SK-N-MC (cell line): ENCODE results near the gene MINDY4B.

Experiments used
- DNase-seq: peaks from one replicate; pipeline ENCODE4 v3.0.0-alpha.2; 2011; ENCODE audit warnings: low read depth, low spot score
- H3K27ac ChIP-seq: fragments of 200-600 bp; sonication (generic); 2 replicates; pipeline ENCODE4 v1.5.1; 2016; ENCODE audit warnings: mixed run types
- H3K36me3 ChIP-seq: fragments of 200-600 bp; sonication (generic); 2 replicates; pipeline ENCODE4 v1.6.1; 2017; ENCODE audit warnings: antibody characterized with exemption, low read length, mixed read lengths; ENCODE audit not compliant: insufficient read depth
- H3K4me3 ChIP-seq: fragments of 200-600 bp; sonication (generic); 2 replicates; pipeline ENCODE4 v1.5.1; 2016
- H3K9ac ChIP-seq: fragments of 200-600 bp; sonication (generic); 2 replicates; pipeline ENCODE4 v1.8.0; 2017; ENCODE audit warnings: mixed run types, mixed read lengths; ENCODE audit not compliant: insufficient read length
- H3K9me3 ChIP-seq: fragments of 200-600 bp; sonication (generic); 2 replicates; pipeline ENCODE4 v1.6.1; 2017; ENCODE audit warnings: low read depth, mild to moderate bottlenecking, antibody characterized with exemption, low read length, moderate library complexity, mixed read lengths
- EZH2 ChIP-seq: fragments of 200-600 bp; sonication (generic); IDR thresholded peaks from one replicate; pipeline ENCODE4 v1.6.1; 2017; ENCODE audit warnings: antibody characterized with exemption
- FOXP2 ChIP-seq: optimal IDR thresholded peaks from 2 replicates; pipeline ENCODE3; 2011; ENCODE audit warnings: mild to moderate bottlenecking, moderate library complexity; ENCODE audit not compliant: insufficient read depth; ENCODE audit errors: extremely low read length, control extremely low read depth
- POLR2AphosphoS5 ChIP-seq: IDR thresholded peaks from 2 replicates; pipeline ENCODE4 v1.6.1; 2012; ENCODE audit warnings: mild to moderate bottlenecking, low read depth, low read length, borderline replicate concordance

The MINDY4B gene

GRCh38 chr3:150847433-150847832, 57.8 kb downstream of the MINDY4B start:
- Histone ChIP-seq H3K36me3 (no peaks in the 10 kb centered on the region), H3K4me3 (no peak overlapping the region), H3K27ac (no peak overlapping the region), H3K9me3 (no peaks in the 10 kb centered on the region), H3K9ac (no peak overlapping the region)
- TF ChIP-seq FOXP2 = no peak
- TF ChIP-seq POLR2AphosphoS5 = no peak
- no peak for TF ChIP-seq EZH2
- no peak for DNase-seq

- TF ChIP-seq FOXP2 (no peak), EZH2 (no peak), POLR2AphosphoS5 (no peak)
- Histone ChIP-seq H3K9me3 (no peaks in the 10 kb centered on the region), H3K9ac (no peak overlapping the region), H3K27ac (no peak overlapping the region), H3K36me3 (no peaks in the 10 kb centered on the region), H3K4me3 (no peak overlapping the region)
- no peak for DNase-seq
Observed at GRCh38 chr3:150844484-150844883, 60.8 kb downstream of the MINDY4B start.

GRCh38 chr3:150843241-150843640, 62.0 kb downstream of the MINDY4B start:
- Histone ChIP-seq H3K9me3 (no peaks in the 10 kb centered on the region), H3K4me3 (no peak overlapping the region), H3K36me3 (no peaks in the 10 kb centered on the region), H3K27ac (no peak overlapping the region), H3K9ac (no peak overlapping the region)
- TF ChIP-seq POLR2AphosphoS5 (no peak), EZH2 (no peak), FOXP2 (no peak)
- DNase-seq = no peak

- H3K9ac ChIP-seq = no peak overlapping the region
Observed at GRCh38 chr3:150840802-150841515, 64.3 kb downstream of the MINDY4B start.

GRCh38 chr3:150830745-150831144, 74.5 kb downstream of the MINDY4B start:
- Histone ChIP-seq H3K36me3 (no peaks in the 10 kb centered on the region), H3K27ac (no peak overlapping the region), H3K4me3 (no peak overlapping the region), H3K9me3 (no peaks in the 10 kb centered on the region), H3K9ac (no peak overlapping the region)
- TF ChIP-seq FOXP2 = no peak
- no peak for DNase-seq

More at GRCh38 chr3:150840802-150841515, 64.3 kb downstream of the MINDY4B start:
- H3K36me3 ChIP-seq = no peaks in the 10 kb centered on the region
- no peak overlapping the region for H3K27ac ChIP-seq
- no peaks in the 10 kb centered on the region for H3K9me3 ChIP-seq
- TF ChIP-seq POLR2AphosphoS5 = no peak
- no peak for TF ChIP-seq FOXP2
- TF ChIP-seq EZH2 = no peak
- no peak for DNase-seq
- H3K4me3 ChIP-seq = no peak overlapping the region

DNA sequence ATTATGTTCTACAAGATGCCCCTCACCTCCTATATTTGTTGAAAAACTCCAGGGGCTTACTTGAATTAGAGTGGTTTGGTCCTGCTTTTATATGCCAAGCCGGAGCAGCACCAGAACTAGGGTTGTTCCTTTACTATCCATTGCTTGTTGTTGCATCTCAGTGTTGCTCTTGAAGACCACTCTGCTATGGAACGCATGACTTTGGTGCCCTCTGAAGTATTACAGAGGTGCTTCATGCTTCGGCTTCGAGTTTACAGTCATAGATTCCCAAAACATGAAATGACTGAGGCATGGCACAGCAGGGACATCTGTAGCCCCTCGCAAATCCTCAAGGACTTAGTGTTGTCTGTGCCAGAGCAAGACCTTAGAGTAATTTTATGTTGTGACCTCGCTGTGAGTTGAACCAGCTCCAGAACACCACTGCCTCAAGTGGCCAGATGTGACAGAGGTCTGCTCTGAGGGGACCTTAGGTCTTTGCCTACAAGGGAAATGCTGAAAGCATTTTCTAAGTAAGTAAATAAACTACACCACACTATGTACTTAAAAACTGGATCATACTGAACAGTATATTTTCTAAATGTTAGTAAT, 75.1 kb downstream of the MINDY4B start:
- Histone ChIP-seq H3K4me3 (no peak overlapping the region), H3K27ac (no peak overlapping the region), H3K9ac (no peak overlapping the region), H3K9me3 (no peaks in the 10 kb centered on the region), H3K36me3 (no peaks in the 10 kb centered on the region)
- no peak for TF ChIP-seq EZH2
- no peak for TF ChIP-seq POLR2AphosphoS5
- no peak for TF ChIP-seq FOXP2
- DNase-seq = no peak

DNA sequence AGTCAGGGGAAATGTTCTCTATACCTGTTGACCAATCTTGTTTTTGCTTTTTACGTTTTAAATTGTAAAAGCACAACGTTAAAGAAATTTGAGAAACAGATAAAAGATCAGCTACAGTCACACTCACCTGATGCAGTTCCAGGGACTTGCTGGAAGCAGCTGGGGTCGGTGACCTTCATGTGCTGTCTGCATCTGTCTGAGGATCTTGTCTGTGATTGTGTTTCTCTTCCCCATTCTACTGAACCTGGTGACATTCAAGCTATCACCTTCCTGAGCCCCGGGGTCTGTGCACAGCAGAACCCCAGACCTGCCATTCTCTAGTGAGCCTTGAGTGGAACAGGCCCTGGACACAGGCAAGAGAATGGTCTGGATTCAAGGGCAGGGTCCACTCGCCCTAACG, 75.8 kb downstream of the MINDY4B start:
- Histone ChIP-seq H3K9me3 (no peaks in the 10 kb centered on the region), H3K9ac (no peak overlapping the region), H3K4me3 (no peak overlapping the region), H3K36me3 (no peaks in the 10 kb centered on the region), H3K27ac (no peak overlapping the region)
- TF ChIP-seq POLR2AphosphoS5 (no peak), FOXP2 (no peak), EZH2 (no peak)
- no peak for DNase-seq

DNA sequence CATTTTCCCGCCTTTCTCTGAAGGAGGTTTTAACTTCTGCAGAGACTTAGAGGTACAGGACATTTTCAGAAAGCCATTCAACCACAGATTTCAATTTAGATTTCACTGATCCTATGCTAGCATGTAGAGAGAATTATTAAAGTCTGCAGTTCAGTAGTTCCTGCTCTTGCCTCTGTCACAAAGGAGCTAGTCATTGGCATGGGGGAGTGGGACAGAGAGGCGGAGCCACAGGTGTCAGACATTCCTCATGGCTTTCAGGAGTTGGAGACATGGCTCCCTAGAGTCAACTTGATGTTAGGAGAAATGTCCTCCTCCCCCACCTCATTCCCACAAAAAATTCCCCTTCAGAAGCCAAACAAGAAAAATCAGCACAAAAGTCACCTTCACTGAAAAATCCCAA, 76.2 kb downstream of the MINDY4B start:
- no peak overlapping the region for H3K4me3 ChIP-seq
- H3K9ac ChIP-seq = no peak overlapping the region
- no peaks in the 10 kb centered on the region for H3K36me3 ChIP-seq
- no peak overlapping the region for H3K27ac ChIP-seq
- DNase-seq = no peak
- H3K9me3 ChIP-seq = no peaks in the 10 kb centered on the region
- TF ChIP-seq FOXP2 (no peak), EZH2 (no peak), POLR2AphosphoS5 (no peak)

DNA sequence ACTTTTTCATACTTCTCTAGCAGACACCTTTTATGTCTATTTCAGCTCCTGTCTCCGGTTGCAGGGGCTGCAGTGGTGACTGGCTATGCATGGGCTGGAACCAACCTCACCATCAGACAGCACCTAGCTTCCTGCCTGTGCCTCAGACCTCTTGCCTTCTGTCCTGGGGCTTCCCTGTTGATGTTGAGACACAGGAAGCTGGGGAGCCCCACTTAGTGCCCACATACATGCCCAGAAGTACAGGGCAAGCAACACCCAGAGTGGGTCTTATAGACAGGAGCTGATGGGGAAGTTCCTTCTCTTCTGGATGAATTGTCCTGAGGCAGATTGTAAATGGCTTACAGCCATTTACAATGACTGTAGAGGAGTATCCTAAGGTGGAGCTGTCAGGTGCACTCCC, 77.0 kb downstream of the MINDY4B start:
- no peak overlapping the region for H3K27ac ChIP-seq
- no peak for TF ChIP-seq EZH2
- no peak for TF ChIP-seq POLR2AphosphoS5
- no peak for TF ChIP-seq FOXP2
- DNase-seq = no peak

More for the DNA sequence above, 77.0 kb downstream of the MINDY4B start:
- Histone ChIP-seq H3K4me3 (no peak overlapping the region), H3K36me3 (no peaks in the 10 kb centered on the region), H3K9me3 (no peaks in the 10 kb centered on the region), H3K9ac (no peak overlapping the region)
